ENCODE measurements around the gene TECPR2. TPM values are rescaled to one million over a fixed set of nuclear protein-coding genes. Genes with fewer than 3 reads are reported as not detected.
"Not testable (repeated sequence)": the region's sequence is repeated elsewhere in the genome, so short reads cannot be mapped to it uniquely, and the experiment has no call there.

Gene TECPR2
- total and polyA plus RNA-seq, 10 of the 15 experiments (the other 5 are each of a cell fraction or from before 2014, with no cell fraction given), result 0.15 to 10.0 (median 3.0) TPM

- Histone ChIP-seq H3K27ac (ENCODE audit: control insufficient read depth, insufficient read depth) (no peak overlapping the region), H3K4me2 (ENCODE audit: control insufficient read depth, insufficient read depth) (no peak overlapping the region), H4K20me1 (ENCODE audit: control insufficient read depth, insufficient read depth) (no peaks in the 10 kb centered on the region), H3K79me2 (ENCODE audit: control insufficient read depth, insufficient read depth, low read length) (no peaks in the 10 kb centered on the region), H3K9me3 (replicated peaks; ENCODE audit: control insufficient read depth, insufficient read depth, low read length) (no peaks in the 10 kb centered on the region), H3K4me3 (no peak overlapping the region), H3K9ac (ENCODE audit: control insufficient read depth, insufficient read depth, low read length) (no peak overlapping the region), H3K36me3 (ENCODE audit: control insufficient read depth in 2 of 2, insufficient read depth in 2 of 2, low read length in 1 of 2) (no peaks in the 10 kb centered on the region), H3K27me3 (replicated peaks in 1 of 2; ENCODE audit: control insufficient read depth in 2 of 2, insufficient read depth in 2 of 2, low read length in 1 of 2) (peaks cover 0 to 2% of the 10 kb centered on the region in 2 experiments; a peak in 1 of 4 replicates), H2AFZ (ENCODE audit: control insufficient read depth, low read depth, low read length) (no peak overlapping the region), H3K4me1 (ENCODE audit: control insufficient read depth, insufficient read depth, low read length) (no peaks in the 10 kb centered on the region)
- intact Hi-C loops (cut with micrococcal nuclease; ENCODE audit: unreplicated experiment), result loop anchor here (5.0 to 10.0 kb wide), 2 partner anchors 201 to 553 kb away; partner anchors contain the start of genes DYNC1H1 and ZNF839
- ChIA-PET SMC1A (ENCODE audit: uncharacterized antibody, unreplicated experiment) (interaction anchor here (1.2 kb wide), 1 partner anchor 80 kb away, joined by 6 read pairs; no protein-coding TSS in a partner anchor), POLR2A (no interaction called here), CTCF (interaction anchor here (0.7 to 2.8 kb wide), 6 partner anchors 8 to 200 kb away, joined by 3 to 15 read pairs (median 4); partner anchors contain the start of gene ANKRD9), RAD21 (ENCODE audit: unreplicated experiment) (interaction anchor here (3.0 kb wide), 1 partner anchor 80 kb away, joined by 10 read pairs; no protein-coding TSS in a partner anchor)
- TF ChIP-seq CHD4 (IDR thresholded peaks at IDR 0.05) (no peak), E2F4 (IDR thresholded peaks at IDR 0.05; ENCODE audit: low read depth, low read length) (no peak), MAX (IDR thresholded peaks at IDR 0.05; ENCODE audit: low read depth, low read length) (no peak), CREM (IDR thresholded peaks at IDR 0.05; ENCODE audit: low read depth) (no peak), TCF7 (IDR thresholded peaks at IDR 0.05; ENCODE audit: borderline replicate concordance) (no peak), PML (IDR thresholded peaks at IDR 0.05; ENCODE audit: low read length) (no peak), POLR2AphosphoS2 (IDR thresholded peaks at IDR 0.05; ENCODE audit: low read depth, low read length) (no peak), POU2F2 (IDR thresholded peaks at IDR 0.05; ENCODE audit: borderline replicate concordance, low read depth, low read length) (no peak), SUZ12 (IDR thresholded peaks at IDR 0.05; ENCODE audit: unreplicated experiment) (no peak)
- BruUV-seq (replicated peaks), result no TSS peak
- no peak for FAIRE-seq
- 68% methylated on average over 8 of the region's 8 CpGs for WGBS (ENCODE audit: insufficient coverage, insufficient replicate concordance, low lambda C conversion rate, missing lambda C conversion rate)
- in situ Hi-C loops (cut with MboI), result loop anchor here (5.0 to 10.0 kb wide), 2 partner anchors 76 to 553 kb away; partner anchors contain the start of gene DYNC1H1
- ATAC-seq, result no peak
- no peak for DNase-seq (ENCODE audit: low read depth, low spot score)
Measured at GRCh38 chr14:102518063-102518648, 155.4 kb downstream of the TECPR2 start.

DNA sequence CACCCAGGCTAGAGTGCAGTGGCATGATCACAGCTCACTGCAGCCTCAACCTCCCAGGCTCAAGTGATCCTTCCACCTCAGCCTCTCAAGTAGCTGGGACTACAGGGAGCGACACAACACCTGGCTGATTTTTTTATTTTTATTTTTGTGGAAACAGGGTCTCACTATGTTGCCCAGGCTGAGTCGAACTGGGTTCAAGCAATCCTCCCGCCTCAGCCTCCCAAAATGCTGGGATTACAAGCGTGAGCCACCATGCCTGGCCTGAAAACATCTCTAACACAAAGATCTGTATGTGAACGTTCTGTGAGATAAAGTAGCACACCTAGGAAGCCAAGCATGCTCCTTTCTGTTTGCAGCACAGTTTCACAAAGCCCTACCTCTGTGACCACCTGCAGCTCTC is 157.0 kb downstream of the TECPR2 start:
- not testable (repeated sequence) for H2AFZ ChIP-seq (ENCODE audit: control insufficient read depth, low read depth, low read length); H3K27ac ChIP-seq (ENCODE audit: control insufficient read depth, insufficient read depth); H3K4me3 ChIP-seq; BruUV-seq (replicated peaks); H3K79me2 ChIP-seq (ENCODE audit: control insufficient read depth, insufficient read depth, low read length); H3K27me3 ChIP-seq (replicated peaks in 1 of 2; ENCODE audit: control insufficient read depth in 2 of 2, insufficient read depth in 2 of 2, low read length in 1 of 2); H3K4me1 ChIP-seq (ENCODE audit: control insufficient read depth, insufficient read depth, low read length); FAIRE-seq; H3K9ac ChIP-seq (ENCODE audit: control insufficient read depth, insufficient read depth, low read length); H3K36me3 ChIP-seq (ENCODE audit: control insufficient read depth in 2 of 2, insufficient read depth in 2 of 2, low read length in 1 of 2); DNase-seq (ENCODE audit: low read depth, low spot score); H3K9me3 ChIP-seq (replicated peaks; ENCODE audit: control insufficient read depth, insufficient read depth, low read length); H4K20me1 ChIP-seq (ENCODE audit: control insufficient read depth, insufficient read depth); H3K4me2 ChIP-seq (ENCODE audit: control insufficient read depth, insufficient read depth); ATAC-seq
- ChIA-PET SMC1A (ENCODE audit: uncharacterized antibody, unreplicated experiment) (interaction anchor here (0.7 to 1.0 kb wide), 2 partner anchors 81 to 90 kb away, joined by 3 to 4 read pairs; no protein-coding TSS in a partner anchor), RAD21 (ENCODE audit: unreplicated experiment) (interaction anchor here (3.0 kb wide), 1 partner anchor 81 kb away, joined by 10 read pairs; no protein-coding TSS in a partner anchor), POLR2A (interaction anchor here (0.6 kb wide), 1 partner anchor 676 kb away, joined by 5 read pairs; no protein-coding TSS in a partner anchor), CTCF (interaction anchor here (0.6 to 2.8 kb wide), 4 partner anchors 82 to 202 kb away, joined by 3 to 15 read pairs (median 4); no protein-coding TSS in a partner anchor)
- in situ Hi-C loops (cut with MboI) (loop anchor here (5.0 to 10.0 kb wide), 2 partner anchors 77 to 555 kb away; partner anchors contain the start of gene DYNC1H1), intact Hi-C loops (cut with micrococcal nuclease; ENCODE audit: unreplicated experiment) (loop anchor here (5.0 to 10.0 kb wide), 5 partner anchors 173 to 555 kb away; partner anchors contain the start of genes DYNC1H1, TRAF3 and ZNF839)
- 56% methylated on average over 5 of the region's 5 CpGs for WGBS (ENCODE audit: insufficient coverage, insufficient replicate concordance, low lambda C conversion rate, missing lambda C conversion rate)

Measured in GM12878 (cell line).